Measurements from ENCODE around the gene RIPK4. TPM values are rescaled to one million over a fixed set of nuclear protein-coding genes. Genes with fewer than 3 reads are reported as not detected.

Gene RIPK4
- total RNA-seq, 1 donor from 2014 or later = 10.9 TPM

DNA sequence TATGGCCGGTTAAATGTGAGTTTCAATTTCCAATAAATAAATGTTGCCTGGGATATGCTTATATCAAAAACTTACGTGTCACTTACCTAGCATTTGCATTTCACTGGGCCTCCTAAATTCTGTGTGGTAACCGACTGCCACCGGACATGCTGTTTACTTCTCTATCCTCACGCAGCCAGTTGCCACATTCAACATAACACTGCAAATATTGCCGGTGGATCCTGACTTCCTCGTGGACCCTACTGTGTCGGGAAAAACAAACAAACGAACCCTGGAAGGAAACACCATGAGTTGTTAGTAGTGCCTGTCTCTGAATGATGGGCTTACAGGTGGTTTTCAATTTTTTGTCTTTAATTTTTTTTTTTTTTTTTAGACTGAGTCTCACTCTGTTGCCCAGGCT, 54.1 kb downstream of the RIPK4 start:
- H3K9me3 ChIP-seq = no peaks in the 10 kb centered on the region
- TF ChIP-seq, protein P1, sequence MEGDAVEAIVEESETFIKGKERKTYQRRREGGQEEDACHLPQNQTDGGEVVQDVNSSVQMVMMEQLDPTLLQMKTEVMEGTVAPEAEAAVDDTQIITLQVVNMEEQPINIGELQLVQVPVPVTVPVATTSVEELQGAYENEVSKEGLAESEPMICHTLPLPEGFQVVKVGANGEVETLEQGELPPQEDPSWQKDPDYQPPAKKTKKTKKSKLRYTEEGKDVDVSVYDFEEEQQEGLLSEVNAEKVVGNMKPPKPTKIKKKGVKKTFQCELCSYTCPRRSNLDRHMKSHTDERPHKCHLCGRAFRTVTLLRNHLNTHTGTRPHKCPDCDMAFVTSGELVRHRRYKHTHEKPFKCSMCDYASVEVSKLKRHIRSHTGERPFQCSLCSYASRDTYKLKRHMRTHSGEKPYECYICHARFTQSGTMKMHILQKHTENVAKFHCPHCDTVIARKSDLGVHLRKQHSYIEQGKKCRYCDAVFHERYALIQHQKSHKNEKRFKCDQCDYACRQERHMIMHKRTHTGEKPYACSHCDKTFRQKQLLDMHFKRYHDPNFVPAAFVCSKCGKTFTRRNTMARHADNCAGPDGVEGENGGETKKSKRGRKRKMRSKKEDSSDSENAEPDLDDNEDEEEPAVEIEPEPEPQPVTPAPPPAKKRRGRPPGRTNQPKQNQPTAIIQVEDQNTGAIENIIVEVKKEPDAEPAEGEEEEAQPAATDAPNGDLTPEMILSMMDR (IDR thresholded peaks at IDR 0.05) = no peak
- peak; percentile 38 for ATAC-seq

DNA sequence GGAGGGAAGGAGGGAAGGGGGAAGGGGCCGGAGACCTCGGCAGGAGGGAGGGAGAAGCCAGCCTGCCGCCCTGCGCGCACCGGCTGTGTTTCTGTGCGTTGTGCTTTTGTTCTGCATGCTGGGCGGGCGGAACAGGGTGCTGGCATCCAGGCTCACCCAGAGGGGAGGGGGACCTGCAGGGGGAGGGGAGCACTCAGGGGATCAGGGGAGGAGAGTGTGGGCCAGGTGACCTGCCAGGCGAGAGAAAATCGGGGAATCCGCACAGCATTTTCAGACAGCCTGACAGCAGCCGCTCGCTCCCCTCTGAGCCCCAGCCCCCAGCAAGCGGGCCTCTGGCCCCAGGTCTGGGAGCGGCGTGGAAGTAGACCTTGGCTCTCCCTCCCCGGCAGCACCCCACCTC, 54.7 kb downstream of the RIPK4 start:
- TF ChIP-seq, protein P1 (IDR thresholded peaks at IDR 0.05) = no peak
- DNase-seq (peak; percentile 48), ATAC-seq (no peak)
- Histone ChIP-seq H3K27ac (no peak overlapping the region), H3K36me3 (no peaks in the 10 kb centered on the region), H3K27me3 (peaks cover 41% of the 10 kb centered on the region), H3K9me3 (no peaks in the 10 kb centered on the region), H3K4me3 (no peak overlapping the region), H3K4me1 (no peaks in the 10 kb centered on the region)
- intact Hi-C loops (cut with DNase I) = no loop called here

More for the DNA sequence above, 54.1 kb downstream of the RIPK4 start:
- H3K27me3 ChIP-seq = peaks cover 41% of the 10 kb centered on the region
- H3K27ac ChIP-seq = no peak overlapping the region
- no peaks in the 10 kb centered on the region for H3K36me3 ChIP-seq
- DNase-seq = peak; percentile 19
- H3K4me3 ChIP-seq = no peak overlapping the region
- H3K4me1 ChIP-seq = no peaks in the 10 kb centered on the region
- intact Hi-C loops (cut with DNase I) = no loop called here

DNA sequence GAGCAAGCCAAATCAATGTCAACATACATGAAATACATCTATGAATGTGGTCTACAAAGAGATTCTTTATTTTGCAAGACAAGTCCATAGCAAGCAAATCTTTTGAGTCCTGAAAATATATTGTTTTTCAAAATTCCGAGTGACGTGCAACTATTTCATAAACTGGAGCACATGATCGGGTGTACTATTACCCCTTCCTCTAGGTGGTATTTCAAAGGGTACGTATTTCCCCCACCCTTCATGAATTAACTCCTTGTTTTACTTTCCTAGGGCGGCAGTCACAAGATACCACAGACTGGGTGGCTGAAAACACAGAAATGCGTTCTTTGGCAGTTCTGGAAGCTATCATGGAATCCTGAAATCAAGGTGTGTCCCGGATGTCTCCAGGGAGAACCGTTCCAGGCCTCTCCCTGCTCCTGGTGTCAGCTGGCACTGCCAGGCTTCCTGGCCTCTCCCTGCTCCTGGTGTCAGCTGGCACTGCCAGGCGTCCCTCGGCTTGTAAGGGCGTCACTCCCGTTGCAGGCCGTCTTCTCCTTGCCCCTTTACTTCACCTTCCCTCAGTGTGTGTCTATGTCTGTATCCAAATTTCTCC, 55.3 kb downstream of the RIPK4 start:
- peaks cover 40% of the 10 kb centered on the region for H3K27me3 ChIP-seq
- H3K27ac ChIP-seq = no peak overlapping the region
- TF ChIP-seq, protein P1 (IDR thresholded peaks at IDR 0.05) = no peak
- ATAC-seq (no peak), DNase-seq (no peak)
- no peak overlapping the region for H3K4me3 ChIP-seq
- intact Hi-C loops (cut with DNase I) = no loop called here
- no peaks in the 10 kb centered on the region for H3K36me3 ChIP-seq
- H3K9me3 ChIP-seq = no peaks in the 10 kb centered on the region
- H3K4me1 ChIP-seq = no peaks in the 10 kb centered on the region

DNA sequence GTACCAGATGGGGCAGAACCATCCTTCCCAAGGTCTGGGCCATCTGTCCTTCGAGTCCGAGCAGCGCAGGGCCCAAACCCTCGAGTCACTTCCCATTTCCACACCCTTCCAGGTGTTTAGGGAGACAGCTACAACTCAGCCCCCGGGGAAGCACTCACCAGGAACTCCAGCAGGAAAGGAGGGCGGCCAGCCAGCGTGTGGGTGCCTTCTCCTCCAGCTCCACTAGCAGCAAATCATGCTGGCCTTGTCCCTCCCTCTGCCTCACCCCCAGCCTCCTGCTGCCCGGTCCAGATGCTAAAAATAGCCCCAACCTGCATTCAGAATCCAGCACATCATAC, 56.1 kb downstream of the RIPK4 start:
- Histone ChIP-seq H3K9me3 (no peaks in the 10 kb centered on the region), H3K4me3 (no peak overlapping the region), H3K4me1 (no peaks in the 10 kb centered on the region), H3K27ac (no peak overlapping the region), H3K27me3 (peaks cover 37% of the 10 kb centered on the region), H3K36me3 (no peaks in the 10 kb centered on the region)
- TF ChIP-seq, protein P1 (IDR thresholded peaks at IDR 0.05) = no peak
- ATAC-seq = no peak
- peak; percentile 59 for DNase-seq
- intact Hi-C loops (cut with DNase I) = no loop called here

DNA sequence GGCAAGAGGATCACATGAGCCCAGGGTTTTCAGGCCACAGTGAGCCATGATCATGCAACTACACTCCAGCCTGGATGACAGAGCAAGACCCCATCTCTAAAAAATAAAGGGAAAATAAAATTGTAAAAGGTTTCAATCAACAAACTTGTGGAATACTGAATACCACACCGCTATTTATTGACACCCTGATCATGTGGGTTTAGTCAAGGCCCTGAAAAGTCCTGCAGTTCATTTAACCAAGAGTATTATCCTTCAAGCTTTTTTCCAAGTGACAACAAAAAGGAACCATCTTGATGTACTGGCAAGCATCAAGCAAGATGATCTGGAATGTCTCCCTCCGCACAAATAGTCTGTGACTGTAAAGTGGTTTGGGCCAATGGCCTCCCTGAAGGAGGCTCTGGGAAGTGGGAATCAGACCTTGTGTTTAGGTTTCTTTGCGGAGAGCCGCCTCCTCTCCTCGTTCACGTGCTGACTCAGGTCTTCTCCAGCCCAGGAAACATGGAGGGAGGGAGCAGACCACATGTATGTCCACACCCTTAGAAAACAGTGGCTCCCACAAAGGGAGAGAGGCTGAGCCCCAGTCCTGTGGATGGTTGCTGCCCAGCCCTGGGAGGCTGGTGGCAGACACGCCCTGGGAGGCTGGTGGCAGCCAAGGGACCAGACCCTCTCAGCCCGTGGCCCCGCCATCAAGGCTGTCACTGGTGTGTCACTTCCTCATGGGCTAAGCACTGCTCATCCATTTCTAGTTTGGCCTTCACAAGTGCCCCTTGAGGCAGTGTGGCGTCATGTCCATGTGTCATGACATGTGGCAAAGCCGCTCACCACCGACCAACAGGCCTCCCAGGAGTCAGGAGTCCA, 56.7 kb downstream of the RIPK4 start:
- Histone ChIP-seq H3K9me3 (no peaks in the 10 kb centered on the region), H3K36me3 (no peaks in the 10 kb centered on the region), H3K4me1 (no peaks in the 10 kb centered on the region), H3K27ac (no peak overlapping the region), H3K4me3 (no peak overlapping the region), H3K27me3 (peaks cover 32% of the 10 kb centered on the region)
- TF ChIP-seq, protein P1 (IDR thresholded peaks at IDR 0.05) = no peak
- DNase-seq (no peak), ATAC-seq (no peak)
- intact Hi-C loops (cut with DNase I) = no loop called here
